Ovary (tissue), 3 donors: ENCODE data around the gene TAF4.

ENCODE experiments used
- CTCF ChIP-seq, 3 donors: fragments of 450-650 bp in 2 of 3; fragments of 200-600 bp in 1 of 3; IDR thresholded peaks; one replicate each; pipeline versions ENCODE4 v1.5.1 to v1.8.0; 2016 to 2022; ENCODE audit warnings: antibody characterized with exemption in 3 of 3, mild to moderate bottlenecking in 1 of 3
- POLR2A ChIP-seq: fragments of 450-650 bp; IDR thresholded peaks from one replicate; pipeline ENCODE4 v1.6.1; 2017; ENCODE audit warnings: antibody characterized with exemption, mild to moderate bottlenecking, moderate library complexity
- donor health status: DM: no; HTN: no; CAD: no.

DNA sequence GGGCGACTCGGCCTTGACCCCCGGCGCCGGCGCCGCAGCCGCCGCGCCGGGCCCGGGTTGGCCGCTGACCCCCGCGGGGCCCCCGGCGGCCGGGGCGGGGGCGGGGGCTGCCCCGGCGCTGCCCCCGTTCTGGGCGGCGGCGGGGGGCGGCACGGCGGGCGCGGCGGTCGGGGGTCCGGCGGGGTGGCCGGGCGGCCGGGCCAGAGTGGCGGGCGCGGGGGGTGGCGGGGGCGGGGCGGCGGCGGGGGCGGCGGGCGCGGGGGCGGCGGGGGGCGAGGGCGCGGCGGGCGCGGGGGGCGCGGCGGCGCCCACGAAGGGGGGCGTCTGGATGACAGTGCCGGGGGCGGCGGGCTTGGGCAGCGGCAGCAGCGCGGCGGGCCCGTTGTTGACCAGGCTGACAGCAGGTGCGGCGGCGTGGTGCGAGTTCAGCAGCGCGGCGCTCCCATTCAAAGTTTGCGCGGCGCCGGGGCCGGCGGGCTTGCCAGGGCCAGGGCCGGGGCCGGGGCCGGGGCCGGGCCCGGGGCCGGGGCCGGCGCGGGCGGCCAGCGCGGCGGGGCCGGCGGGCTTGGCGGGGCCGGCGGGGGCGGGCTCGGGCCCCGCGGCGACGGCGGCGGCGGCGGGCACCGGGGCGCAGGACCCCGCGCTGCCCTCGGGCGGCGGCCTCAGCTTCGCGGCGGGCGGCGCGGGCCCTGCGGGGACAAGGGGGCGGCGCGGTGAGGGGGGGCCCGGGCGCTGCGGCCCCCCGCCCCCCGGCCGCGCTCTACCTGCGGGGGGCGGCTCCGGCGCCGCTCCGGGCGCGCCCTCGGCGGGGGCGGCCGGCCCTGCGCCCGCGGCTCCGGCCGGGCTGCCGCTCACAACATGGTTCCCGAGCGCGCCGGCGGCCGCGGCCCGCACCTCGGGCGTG is 659 bp downstream of the TAF4 start:
- no peak for TF ChIP-seq POLR2A
- no peak for TF ChIP-seq CTCF (IDR thresholded peaks at IDR 0.05)
